GM12878 (cell line): ENCODE measurements around the gene C3orf20. TPM values are rescaled to one million over a fixed set of nuclear protein-coding genes. Genes with fewer than 3 reads are reported as not detected.

Experiments used
- ATAC-seq: fragments of 200-7000 bp; cut with Tn5 transposase; 3 replicates; pipeline ENCODE4 v1.9.1; 2020; ENCODE audit warnings: mild to moderate bottlenecking, moderate library complexity
- BruUV-seq: library from RNA; stranded (reverse); fragments of 400-500 nt; replicated peaks from 2 replicates; lab custom pipeline; 2021; lab: Mats Ljungman, UMichigan
- CTCF ChIA-PET: fragments of 300-600 bp; sonication (Branson Sonifier 250); formaldehyde crosslinking; extraction: SDS; loops from one replicate; lab custom pipeline; 2021; ENCODE audit warnings: inconsistent platforms; lab: Yijun Ruan, JAX
- POLR2A ChIA-PET: fragments of 350-600 bp; formaldehyde crosslinking; extraction: SDS; loops from one replicate; lab custom pipeline; 2021; ENCODE audit warnings: inconsistent platforms; lab: Charles Lee
- RAD21 ChIA-PET: fragments of 300-600 bp; sonication (Branson Sonifier 250); formaldehyde crosslinking; loops from one replicate; lab custom pipeline; 2023; ENCODE audit warnings: antibody characterized with exemption; ENCODE audit not compliant: unreplicated experiment; lab: Charles Lee
- SMC1A ChIA-PET: fragments of 300-600 bp; sonication (Branson Sonifier 250); formaldehyde crosslinking; loops from one replicate; lab custom pipeline; 2023; ENCODE audit not compliant: unreplicated experiment, uncharacterized antibody; lab: Charles Lee
- DNase-seq: peaks from one replicate; pipeline ENCODE4 v3.0.0-alpha.2; 2011; ENCODE audit warnings: low read depth, low spot score
- FAIRE-seq: peaks from 3 replicates; lab custom pipeline; 2011; peaks lifted over from hg19 to GRCh38; lab: Jason Lieb, UNC
- H2AFZ ChIP-seq: 2 replicates; pipeline ENCODE4 v1.6.0; 2011; ENCODE audit warnings: low read depth, low read length, control low read depth; ENCODE audit not compliant: control insufficient read depth
- H3K27ac ChIP-seq: 2 replicates; pipeline ENCODE4 v1.5.1; 2011; ENCODE audit warnings: control low read depth; ENCODE audit not compliant: control insufficient read depth, insufficient read depth
- H3K27me3 ChIP-seq, 2 experiments: replicated peaks in 1 of 2; 2 replicates each; pipeline versions ENCODE4 v1.6.0 to v1.6.1; 2011; ENCODE audit warnings: low read length in 1 of 2; ENCODE audit not compliant: control insufficient read depth in 2 of 2, insufficient read depth in 2 of 2
- H3K36me3 ChIP-seq, 2 experiments: 2 replicates each; pipeline ENCODE4 v1.5.1; 2011; ENCODE audit warnings: low read length in 1 of 2; ENCODE audit not compliant: control insufficient read depth in 2 of 2, insufficient read depth in 2 of 2
- H3K4me1 ChIP-seq: 2 replicates; pipeline ENCODE4 v1.6.1; 2011; ENCODE audit warnings: mild to moderate bottlenecking, low read length, moderate library complexity, mixed read lengths; ENCODE audit not compliant: control insufficient read depth, insufficient read depth
- H3K4me2 ChIP-seq: 2 replicates; pipeline ENCODE4 v1.6.0; 2011; ENCODE audit warnings: control low read depth; ENCODE audit not compliant: control insufficient read depth, insufficient read depth
- H3K4me3 ChIP-seq: fragments of 200-600 bp; sonication (generic); 2 replicates; pipeline ENCODE4 v1.5.1; 2016
- H3K79me2 ChIP-seq: 2 replicates; pipeline ENCODE4 v1.6.0; 2011; ENCODE audit warnings: low read length; ENCODE audit not compliant: control insufficient read depth, insufficient read depth
- H3K9ac ChIP-seq: 2 replicates; pipeline ENCODE4 v1.8.0; 2011; ENCODE audit warnings: low read length, control low read depth, mixed read lengths; ENCODE audit not compliant: control insufficient read depth, insufficient read depth
- H3K9me3 ChIP-seq: replicated peaks from 3 replicates; pipeline ENCODE4 v1.5.1; 2011; ENCODE audit warnings: mild to moderate bottlenecking, low read length; ENCODE audit not compliant: control insufficient read depth, insufficient read depth
- H4K20me1 ChIP-seq: 2 replicates; pipeline ENCODE4 v1.6.0; 2011; ENCODE audit not compliant: control insufficient read depth, insufficient read depth
- ZBED1 ChIP-seq: IDR thresholded peaks from 2 replicates; pipeline ENCODE4 v1.6.1; 2016; ENCODE audit warnings: borderline replicate concordance
- WGBS: methylation state at CpG from one replicate; pipeline ENCODE4 v1.1.6; 2016; ENCODE audit warnings: low lambda C conversion rate; ENCODE audit not compliant: insufficient replicate concordance, insufficient coverage; ENCODE audit errors: missing lambda C conversion rate; 5-methylcytosine and 5-hydroxymethylcytosine counted together
- in situ Hi-C: fragments of 300-500 bp; cut with MboI; formaldehyde crosslinking; loops from 9 replicates; pipeline ENCODE4 v1.14.3; 2018; ENCODE audit warnings: mixed read lengths
- intact Hi-C: fragments of 100-400 bp; cut with micrococcal nuclease; formaldehyde crosslinking; loops from one replicate; pipeline ENCODE4 v1.14.2; 2022; ENCODE audit not compliant: unreplicated experiment
- polyA plus RNA-seq, 11 experiments: library from polyadenylated mRNA; depleted of rRNA in 4 of 11; unstranded in 6 of 11; stranded (reverse) in 5 of 11; fragments of >200 nt; fragmentation: Nextera tagmentation in 4 of 11; fragmentation: Illumina TruSeq in 1 of 11; extraction: Ambion mirVana in 4 of 11; extraction: Trizol in 1 of 11; gene quantifications; 1 replicate in 1 of 11; 2 replicates in 10 of 11; pipeline versions ENCODE4 v1.2.1 to v1.2.3, GENCODE V29; 2011 to 2016; ENCODE audit warnings: inconsistent platforms in 2 of 11, missing spikeins in 2 of 11, low read depth in 1 of 11
- total RNA-seq, 4 experiments: library from RNA; depleted of rRNA in 3 of 4; stranded (reverse); fragments of >200 nt in 3 of 4; fragmentation: Illumina TruSeq in 1 of 4; extraction: Trizol in 1 of 4; gene quantifications; 2 replicates each; pipeline versions ENCODE4 v1.2.1 to v1.2.3, GENCODE V29; 2013 to 2021
- TF ChIP-seq, protein P1 (sequence below): fragments of 450-650 bp; IDR thresholded peaks from 2 replicates; pipeline ENCODE4 v1.6.1; 2016; ENCODE audit warnings: mild to moderate bottlenecking

C3orf20 gene
- total and polyA plus RNA-seq, 10 of the 15 experiments (the other 5 are each of a cell fraction or from before 2014, with no cell fraction given): 0.05 to 2.9 (median 1.0) TPM

DNA sequence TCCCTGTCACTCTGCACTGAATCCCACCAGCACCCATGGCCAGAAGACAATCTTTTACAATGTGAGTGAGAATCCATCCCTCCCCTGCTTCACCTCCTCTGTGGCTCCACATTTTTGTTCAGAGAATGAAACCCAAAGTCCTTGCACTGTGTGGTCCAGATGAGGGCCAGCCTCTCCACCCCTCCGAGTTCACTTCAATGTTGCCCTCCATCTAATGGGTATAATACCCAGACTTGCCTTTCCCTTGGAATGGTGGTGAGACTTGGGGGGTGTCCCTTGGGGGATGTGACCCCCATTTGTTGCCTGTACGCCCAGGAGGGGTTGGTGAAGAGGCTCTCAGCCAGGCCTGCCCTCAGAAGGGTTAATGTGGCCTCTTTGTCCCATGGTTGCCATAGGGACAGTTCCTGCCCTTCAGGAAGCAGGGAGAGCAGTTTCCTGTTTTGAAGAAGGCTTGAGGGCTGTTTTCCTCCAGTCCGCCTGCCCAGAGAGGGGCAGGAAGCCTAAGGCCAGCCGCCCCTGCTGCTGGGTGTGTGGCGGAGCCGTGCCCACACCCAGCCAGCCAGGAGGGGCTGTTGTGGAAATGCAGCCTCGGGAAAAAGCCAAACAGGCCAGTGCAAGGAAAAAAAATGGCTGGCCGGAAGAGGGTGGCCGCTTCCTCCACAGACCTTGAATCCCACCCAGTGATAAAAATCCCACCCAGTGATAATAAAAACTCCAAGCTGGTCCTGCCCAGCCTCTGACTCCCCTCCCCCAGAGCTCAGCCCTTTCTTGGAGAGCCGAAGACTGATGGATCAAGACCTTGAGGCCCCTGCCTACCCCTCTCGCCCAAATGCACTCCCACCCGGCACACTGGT, 129.3 kb downstream of the C3orf20 start:
- Histone ChIP-seq H3K4me2 (no peak overlapping the region), H3K9me3 (no peaks in the 10 kb centered on the region), H3K9ac (no peak overlapping the region), H4K20me1 (no peaks in the 10 kb centered on the region), H3K36me3 (no peaks in the 10 kb centered on the region), H3K4me1 (no peaks in the 10 kb centered on the region), H3K79me2 (no peaks in the 10 kb centered on the region), H2AFZ (no peak overlapping the region), H3K4me3 (no peak overlapping the region), H3K27ac (no peak overlapping the region)
- BruUV-seq: no TSS peak
- ChIA-PET POLR2A (no interaction called here), SMC1A (no interaction called here), RAD21 (no interaction called here)
- DNase-seq (no peak), FAIRE-seq (no peak), ATAC-seq (no peak)
- 22% methylated on average over 12 of the region's 12 CpGs for WGBS
- in situ Hi-C loops: no loop called here
- no peak for TF ChIP-seq ZBED1
- TF ChIP-seq, protein P1, sequence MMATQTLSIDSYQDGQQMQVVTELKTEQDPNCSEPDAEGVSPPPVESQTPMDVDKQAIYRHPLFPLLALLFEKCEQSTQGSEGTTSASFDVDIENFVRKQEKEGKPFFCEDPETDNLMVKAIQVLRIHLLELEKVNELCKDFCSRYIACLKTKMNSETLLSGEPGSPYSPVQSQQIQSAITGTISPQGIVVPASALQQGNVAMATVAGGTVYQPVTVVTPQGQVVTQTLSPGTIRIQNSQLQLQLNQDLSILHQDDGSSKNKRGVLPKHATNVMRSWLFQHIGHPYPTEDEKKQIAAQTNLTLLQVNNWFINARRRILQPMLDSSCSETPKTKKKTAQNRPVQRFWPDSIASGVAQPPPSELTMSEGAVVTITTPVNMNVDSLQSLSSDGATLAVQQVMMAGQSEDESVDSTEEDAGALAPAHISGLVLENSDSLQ: peak; percentile 35; the same call in 1 of the 2 replicates
- TF ChIP-seq, all 136 proteins: peak for 1
- intact Hi-C loops: no loop called here
- CTCF ChIA-PET: interaction anchor here (1.1 kb wide), 1 partner anchor 13 kb away, joined by 4 read pairs; no protein-coding TSS in a partner anchor
- H3K27me3 ChIP-seq: no peaks in the 10 kb centered on the region; a peak in 1 of 4 replicates
